Body of pancreas (tissue), 4 donors: ENCODE measurements around the gene ATG16L2.
"Not testable (repeated sequence)": the region's sequence is repeated elsewhere in the genome, so short reads cannot be mapped to it uniquely, and the experiment has no call there.

ENCODE experiments used
- CTCF ChIP-seq, 7 experiments: fragments of 450-650 bp in 4 of 7; fragments of 200-600 bp in 3 of 7; sonication (generic) in 3 of 7; IDR thresholded peaks; one replicate each; pipeline ENCODE4 v1.5.1; 2016 to 2019; ENCODE audit warnings: antibody characterized with exemption in 7 of 7
- POLR2A ChIP-seq, 3 donors: fragments of 450-650 bp; IDR thresholded peaks; one replicate each; pipeline ENCODE4 v1.6.1; 2016; ENCODE audit warnings: antibody characterized with exemption in 3 of 3, mild to moderate bottlenecking in 2 of 3

DNA sequence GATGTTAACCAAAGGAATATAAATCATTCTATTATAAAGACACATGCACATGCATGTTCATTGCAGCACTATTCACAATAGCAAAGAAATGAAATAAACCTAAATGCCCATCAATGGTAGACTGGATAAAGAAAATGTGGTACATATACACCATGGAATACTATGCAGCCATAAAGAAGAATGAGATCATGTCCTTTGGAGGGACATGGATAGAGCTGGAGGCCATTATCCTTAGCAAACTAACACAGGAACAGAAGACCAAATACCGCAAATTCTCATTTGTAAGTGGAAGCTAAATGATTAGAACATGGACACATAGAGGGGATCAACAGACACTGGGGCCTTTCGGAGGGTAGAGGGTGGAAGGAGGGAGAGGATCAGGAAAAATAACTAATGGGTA, 44.1 kb downstream of the ATG16L2 start:
- TF ChIP-seq CTCF, POLR2A (IDR thresholded peaks at IDR 0.05): not testable (repeated sequence)
